ENCODE measurements around the gene ZNF222.

The ZNF222 gene

DNA sequence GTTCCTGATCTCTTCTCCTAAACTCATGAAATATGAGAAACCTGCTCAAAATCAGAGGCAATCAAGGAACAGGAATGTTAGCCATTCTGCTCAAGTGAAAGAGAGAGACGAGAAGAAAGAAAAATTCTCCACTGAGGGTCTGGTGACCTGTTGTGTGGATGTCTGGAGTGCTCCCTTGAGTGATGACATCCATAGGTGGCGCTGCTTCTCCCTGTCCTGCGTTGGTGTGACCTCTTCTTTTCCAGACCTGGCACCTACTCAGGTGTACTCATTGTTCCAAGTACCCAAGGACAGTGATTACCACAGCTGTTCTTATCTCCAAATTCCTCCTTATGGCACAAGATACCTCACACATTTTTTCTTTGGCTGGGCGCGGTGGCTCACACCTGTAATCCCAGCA, 30.7 kb downstream of the ZNF222 start:
- no peak for DNase-seq (ENCODE audit: low read depth)

DNA sequence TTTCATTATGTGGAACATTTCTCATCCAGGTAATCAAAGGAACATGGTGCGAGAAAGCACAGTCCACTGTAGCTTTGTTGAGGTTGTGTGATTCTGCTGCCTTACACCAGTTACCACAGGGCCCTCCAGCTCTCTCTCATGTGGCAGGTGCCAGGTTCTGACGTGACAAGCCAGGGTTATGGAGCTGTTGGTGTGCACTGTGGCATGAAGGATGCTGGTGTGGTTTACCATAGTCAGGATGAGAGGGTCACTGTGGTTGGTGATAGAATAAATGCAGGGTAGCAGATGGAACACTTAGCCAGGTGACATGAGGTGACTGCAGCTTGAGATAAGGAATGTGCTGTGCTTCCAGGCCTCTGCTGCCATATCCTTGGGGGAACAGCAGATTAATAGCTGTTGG, 34.0 kb downstream of the ZNF222 start:
- DNase-seq (ENCODE audit: low read depth), result no peak

DNA sequence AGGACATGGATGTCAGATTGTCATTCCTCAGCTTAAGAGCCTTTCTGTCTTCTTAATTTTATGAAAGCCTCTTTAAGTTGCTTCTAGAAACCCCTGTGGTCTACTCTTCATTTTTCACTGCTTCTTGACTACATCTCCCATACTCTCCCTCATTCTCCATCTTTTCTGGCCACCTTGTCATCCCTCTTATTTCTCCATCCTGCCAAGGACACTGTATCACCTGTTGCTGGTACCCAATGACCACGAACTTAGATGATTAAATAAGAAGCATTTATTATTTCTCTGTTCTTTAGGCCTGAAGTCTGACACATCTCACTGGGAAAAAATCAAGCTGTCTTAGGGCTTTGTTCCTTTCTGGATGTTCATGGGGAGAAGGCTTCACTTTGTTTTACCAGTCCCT, 35.9 kb downstream of the ZNF222 start:
- DNase-seq (ENCODE audit: low read depth), result no peak

DNA sequence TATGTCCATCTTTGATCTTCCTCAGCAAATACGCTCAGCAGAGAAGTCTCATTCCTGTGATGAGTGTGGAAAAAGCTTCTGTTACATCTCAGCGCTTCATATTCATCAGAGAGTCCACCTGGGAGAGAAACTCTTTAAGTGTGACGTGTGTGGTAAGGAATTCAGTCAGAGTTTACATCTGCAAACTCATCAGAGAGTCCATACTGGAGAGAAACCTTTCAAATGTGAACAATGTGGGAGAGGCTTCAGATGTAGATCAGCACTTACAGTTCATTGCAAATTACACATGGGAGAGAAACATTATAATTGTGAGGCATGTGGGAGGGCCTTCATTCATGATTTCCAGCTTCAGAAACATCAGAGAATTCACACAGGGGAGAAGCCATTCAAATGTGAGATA, 41.1 kb downstream of the ZNF222 start:
- DNase-seq (ENCODE audit: low read depth), result no peak

DNA sequence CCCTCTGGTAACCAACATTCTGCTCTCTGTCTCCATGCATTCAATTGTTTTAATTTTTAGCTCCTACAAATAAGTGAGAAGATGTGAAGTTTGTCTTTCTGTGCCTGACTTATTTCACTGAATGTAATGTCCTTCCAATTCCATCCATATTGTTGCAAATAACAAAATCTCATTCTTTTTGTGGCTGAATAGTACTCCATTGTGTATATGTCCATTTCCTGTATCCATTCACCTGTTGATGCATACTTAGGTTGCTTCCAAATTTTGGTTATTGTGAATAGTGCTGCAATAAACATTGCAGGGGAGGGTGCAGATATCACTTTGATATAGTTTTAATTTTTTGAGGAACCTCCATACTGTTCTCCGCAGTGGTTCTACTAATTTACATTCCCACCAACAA, 44.2 kb downstream of the ZNF222 start:
- no peak for DNase-seq (ENCODE audit: low read depth)

DNA sequence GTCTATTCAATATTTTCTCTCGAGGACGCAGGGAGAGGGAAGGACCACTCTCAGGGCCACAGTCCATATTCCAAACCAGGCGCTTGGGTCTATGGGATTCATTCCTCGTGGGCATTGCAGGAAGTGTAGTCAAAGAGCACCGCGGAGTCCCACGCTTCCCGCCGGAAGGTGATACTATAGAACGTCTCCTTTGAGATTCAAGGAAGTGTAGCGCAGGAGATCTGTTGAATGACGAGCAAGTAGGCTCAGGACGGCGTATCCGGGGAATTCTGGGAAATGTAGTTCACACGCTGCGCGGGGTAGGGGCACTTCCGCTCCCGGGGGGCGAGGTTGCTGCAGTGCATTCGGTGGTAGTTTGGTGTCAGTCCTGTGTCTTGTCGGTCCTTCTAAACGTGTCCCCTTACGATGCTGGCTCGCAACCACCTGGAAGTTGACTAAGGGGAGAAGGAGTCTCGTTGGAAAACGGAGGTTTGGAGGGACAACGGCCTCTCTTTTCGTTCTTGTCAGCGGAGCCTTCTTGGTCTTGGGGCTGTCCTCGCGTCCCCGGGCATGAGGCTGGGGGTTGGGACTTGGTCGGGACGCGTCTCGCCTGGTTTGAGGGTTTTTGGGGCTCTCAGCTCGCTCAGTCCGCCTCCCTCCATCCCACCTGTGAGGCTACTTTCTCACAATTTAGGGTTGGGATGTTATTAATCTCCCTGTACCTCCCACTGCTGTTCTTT, 46.8 kb downstream of the ZNF222 start, which contains the start of gene ZNF284:
TSS of gene ZNF284 (plus strand) at position 336 of the 719 bp plus-strand sequence. CDS start 4,231 bp downstream, outside the sequence.
- peak; percentile 72 for DNase-seq (ENCODE audit: low read depth)

DNA sequence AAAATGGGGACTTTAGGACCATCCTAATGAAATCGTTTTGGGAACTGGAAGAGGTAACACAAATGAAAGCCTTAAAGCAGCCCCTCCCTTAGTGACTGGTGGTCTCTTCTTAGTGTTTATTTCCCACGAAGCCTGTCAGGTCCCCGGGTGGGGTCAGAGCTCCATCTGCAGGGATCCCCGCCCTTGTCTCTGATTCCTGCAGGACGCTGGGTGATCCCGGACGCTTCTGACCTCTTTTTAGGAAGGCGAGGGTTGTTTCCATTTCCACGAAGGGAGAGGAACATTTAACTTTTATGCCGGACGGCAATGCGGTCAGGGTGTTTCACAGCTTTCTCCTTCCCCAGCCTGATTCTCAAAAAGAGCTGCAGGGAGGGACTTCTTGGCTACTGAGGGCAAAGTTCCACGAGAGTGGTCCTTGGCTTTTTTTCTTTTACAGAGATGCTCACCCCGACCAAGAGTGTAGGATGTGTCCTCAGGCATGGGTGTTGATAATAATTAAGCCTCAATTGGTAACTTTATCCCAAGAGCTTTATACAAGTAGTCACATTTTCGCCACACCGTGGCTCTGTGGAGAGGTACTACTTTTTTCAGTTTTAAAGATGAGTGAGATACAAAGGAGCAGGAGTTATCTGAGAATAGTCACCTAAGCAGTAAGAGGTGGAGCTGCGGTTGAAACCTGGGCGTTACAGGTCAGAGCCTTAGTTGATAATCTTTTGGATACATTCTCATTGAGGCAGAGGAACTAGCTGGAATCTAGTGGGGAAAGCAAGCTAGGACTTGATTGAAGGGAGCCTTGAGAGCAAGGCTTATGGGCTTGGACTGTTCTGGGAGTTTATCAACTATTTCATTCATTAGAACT, 47.6 kb downstream of the ZNF222 start:
- no peak for DNase-seq (ENCODE audit: low read depth)

DNA sequence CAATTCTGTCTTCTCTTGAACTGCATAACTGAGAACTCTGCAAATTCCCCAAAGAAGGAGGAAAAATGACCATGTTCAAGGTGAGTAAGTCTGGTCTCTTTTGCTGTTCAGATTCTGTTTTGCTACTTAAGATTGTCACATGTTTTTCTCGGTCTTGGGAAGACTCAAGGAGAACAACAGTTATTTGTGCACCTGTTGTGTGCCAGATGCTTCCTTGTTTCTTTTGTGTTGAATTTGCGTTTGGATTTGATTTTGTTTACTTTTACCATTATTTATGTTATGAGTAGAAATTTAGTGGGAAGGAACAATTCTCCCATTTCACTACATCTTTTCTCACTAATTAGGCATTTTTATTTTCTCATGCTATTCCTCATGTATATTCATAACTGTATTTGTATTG, 51.1 kb downstream of the ZNF222 start:
- DNase-seq (ENCODE audit: low read depth), result no peak

All from activated T-helper 1 cell treated with Interleukin-2 at 50 U/mL for 16 hours (primary cell).